Measurements from ENCODE around the gene STAG1.
"Not testable (repeated sequence)": the region's sequence is repeated elsewhere in the genome, so short reads cannot be mapped to it uniquely, and the experiment has no call there.

Gene STAG1

GRCh38 chr3:136733317-136733833, 18.8 kb downstream of the STAG1 start:
- peak; percentile 33 for DNase-seq (ENCODE audit: low read depth)
- H3K4me3 ChIP-seq (ENCODE audit: control insufficient read depth, low read depth, low read length) = no peak overlapping the region
- no peak for TF ChIP-seq CTCF (conservative IDR thresholded peaks at IDR 0.05; ENCODE audit: control insufficient read depth, insufficient read depth, low read depth, low read length)

DNA sequence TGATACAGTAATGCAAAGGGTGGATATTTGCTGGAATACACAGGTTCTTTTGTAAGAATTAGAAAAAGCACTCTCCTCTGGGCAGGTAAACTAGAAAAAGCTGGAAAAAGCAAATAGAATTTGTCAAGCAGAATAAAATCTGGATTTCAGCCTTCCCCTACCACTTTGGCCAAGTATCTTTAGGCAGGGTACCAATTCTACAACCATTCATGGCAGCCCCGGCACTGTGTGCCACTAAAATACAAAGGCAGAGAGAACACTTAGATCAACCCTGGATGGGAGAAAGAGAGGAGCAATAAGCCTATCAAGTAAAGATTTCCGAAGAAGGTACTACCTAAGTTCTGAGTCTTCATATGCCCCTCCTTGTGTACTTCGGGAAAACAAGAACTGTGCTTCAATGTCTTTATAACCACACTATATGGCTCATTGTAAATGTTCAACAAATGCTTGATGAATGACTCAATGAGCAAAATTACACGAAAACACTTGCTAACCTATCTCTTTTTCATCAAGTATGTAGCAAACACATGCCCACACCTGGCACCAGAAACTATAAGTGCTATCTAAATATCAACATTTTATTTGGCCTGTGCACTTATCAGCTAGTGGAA, 20.8 kb downstream of the STAG1 start:
- TF ChIP-seq CTCF (conservative IDR thresholded peaks at IDR 0.05; ENCODE audit: control insufficient read depth, insufficient read depth, low read depth, low read length) = no peak
- peak; percentile 14 for DNase-seq (ENCODE audit: low read depth)
- H3K4me3 ChIP-seq (ENCODE audit: control insufficient read depth, low read depth, low read length) = no peak overlapping the region

DNA sequence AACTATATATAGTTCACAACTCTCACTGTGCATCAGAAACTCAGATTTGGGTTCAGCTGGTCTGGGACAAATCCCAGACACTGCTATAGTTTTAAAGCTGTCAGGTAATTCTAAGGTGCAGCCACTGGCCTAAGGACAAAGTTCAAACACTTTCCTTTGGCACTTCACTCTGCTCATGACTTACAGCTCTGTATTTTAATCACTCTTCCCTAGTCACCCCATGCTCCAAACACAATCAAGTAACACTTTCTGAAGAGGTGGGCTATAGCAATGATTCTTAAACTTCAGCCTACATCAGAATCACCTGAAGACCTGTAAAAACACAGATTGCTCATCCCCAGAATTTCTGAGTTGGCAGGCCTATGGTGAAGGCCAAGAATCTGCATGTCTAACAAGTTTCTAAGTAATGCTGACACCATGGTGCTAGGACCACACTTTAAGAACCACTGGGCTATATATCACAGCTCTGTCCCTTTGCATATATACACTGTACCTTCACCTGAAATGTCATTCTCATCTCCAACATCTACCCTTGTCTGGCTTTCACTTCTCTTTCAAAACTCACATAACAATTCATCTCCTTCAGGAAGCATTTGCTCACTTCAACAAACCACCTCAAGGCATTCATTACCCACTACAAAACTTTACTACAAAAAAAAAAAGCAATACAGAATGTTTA, 21.4 kb downstream of the STAG1 start:
- no peak for TF ChIP-seq CTCF (conservative IDR thresholded peaks at IDR 0.05; ENCODE audit: control insufficient read depth, insufficient read depth, low read depth, low read length)
- no peak for DNase-seq (ENCODE audit: low read depth)
- no peak overlapping the region for H3K4me3 ChIP-seq (ENCODE audit: control insufficient read depth, low read depth, low read length)

DNA sequence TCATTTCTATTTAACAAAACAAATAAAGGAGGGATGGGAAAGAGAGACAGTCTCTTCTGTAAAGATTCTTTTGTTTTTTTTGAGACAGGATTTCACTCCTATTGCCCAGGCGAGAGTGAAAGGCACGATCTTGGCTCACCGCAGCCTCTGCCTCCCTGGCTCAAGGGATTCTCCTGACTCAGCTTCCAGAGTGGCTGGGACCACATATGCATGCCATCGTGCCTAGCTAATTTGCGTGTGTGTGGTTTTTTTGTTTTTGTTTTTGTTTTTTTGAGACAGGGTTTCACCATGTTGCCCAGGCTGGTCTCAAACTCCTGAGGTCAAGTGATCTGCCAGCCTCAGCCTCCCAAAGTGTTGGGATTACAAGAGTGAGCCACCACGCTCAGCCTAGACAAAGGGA, 23.3 kb downstream of the STAG1 start:
- no peak for TF ChIP-seq CTCF (conservative IDR thresholded peaks at IDR 0.05; ENCODE audit: control insufficient read depth, insufficient read depth, low read depth, low read length)
- peak; percentile 88 for DNase-seq (ENCODE audit: low read depth)
- no peak overlapping the region for H3K4me3 ChIP-seq (ENCODE audit: control insufficient read depth, low read depth, low read length)

DNA sequence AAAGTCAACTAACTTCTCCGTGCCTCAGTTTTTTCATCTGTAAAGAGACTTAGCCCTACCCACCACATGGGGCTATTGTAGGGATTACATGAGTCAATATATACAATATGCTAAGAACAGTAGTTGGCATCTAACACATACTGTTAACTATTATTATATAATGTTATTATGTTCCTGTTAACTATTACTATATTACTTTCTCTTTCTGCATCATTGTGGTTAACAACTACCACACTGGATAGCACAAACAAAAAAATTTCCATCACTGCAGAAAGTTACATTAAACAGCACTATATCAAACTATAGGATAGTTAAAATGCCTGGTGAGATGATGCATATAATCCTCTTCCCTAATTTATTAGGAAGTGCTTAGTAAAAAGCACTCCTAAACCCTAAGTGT, 23.7 kb downstream of the STAG1 start:
- no peak overlapping the region for H3K4me3 ChIP-seq (ENCODE audit: control insufficient read depth, low read depth, low read length)
- TF ChIP-seq CTCF (conservative IDR thresholded peaks at IDR 0.05; ENCODE audit: control insufficient read depth, insufficient read depth, low read depth, low read length) = no peak
- DNase-seq (ENCODE audit: low read depth) = peak; percentile 7

- TF ChIP-seq CTCF (conservative IDR thresholded peaks at IDR 0.05; ENCODE audit: control insufficient read depth, insufficient read depth, low read depth, low read length) = no peak
These were observed 26.7 kb downstream of the STAG1 start for GRCh38 chr3:136725468-136725867.

DNA sequence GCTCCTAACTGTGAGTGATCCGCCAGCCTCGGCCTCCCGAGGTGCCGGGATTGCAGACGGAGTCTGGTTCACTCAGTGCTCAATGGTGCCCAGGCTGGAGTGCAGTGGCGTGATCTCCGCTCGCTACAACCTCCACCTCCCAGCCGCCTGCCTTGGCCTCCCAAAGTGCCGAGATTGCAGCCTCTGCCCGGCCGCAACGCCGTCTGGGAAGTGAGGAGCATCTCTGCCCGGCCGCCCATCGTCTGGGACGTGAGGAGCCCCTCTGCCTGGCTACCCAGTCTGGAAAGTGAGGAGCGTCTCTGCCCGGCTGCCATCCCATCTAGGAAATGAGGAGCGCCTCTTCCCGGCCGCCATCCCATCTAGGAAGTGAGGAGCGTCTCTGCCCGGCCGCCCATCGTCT, 29.3 kb downstream of the STAG1 start:
- H3K4me3 ChIP-seq (ENCODE audit: control insufficient read depth, low read depth, low read length); DNase-seq (ENCODE audit: low read depth): not testable (repeated sequence)

More at GRCh38 chr3:136725468-136725867, 26.7 kb downstream of the STAG1 start:
- no peak overlapping the region for H3K4me3 ChIP-seq (ENCODE audit: control insufficient read depth, low read depth, low read length)
- DNase-seq (ENCODE audit: low read depth) = no peak

DNA sequence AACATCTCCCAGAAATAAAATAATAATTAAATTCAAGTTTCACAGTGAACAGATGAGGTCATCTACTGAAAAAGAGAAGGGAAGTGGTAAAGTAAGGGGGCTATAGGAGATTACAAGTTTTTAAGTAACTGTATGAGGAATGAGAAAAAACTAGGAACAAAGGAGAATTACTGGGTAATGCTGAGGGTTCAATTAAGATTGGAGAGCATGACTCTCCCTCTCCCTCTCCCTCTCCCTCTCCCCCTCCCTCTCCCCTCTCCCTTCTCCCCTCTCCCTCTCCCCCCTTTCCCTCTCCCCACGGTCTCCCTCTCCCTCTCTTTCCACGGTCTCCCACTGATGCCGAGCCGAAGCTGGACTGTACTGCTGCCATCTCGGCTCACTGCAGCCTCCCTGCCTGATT, 29.8 kb downstream of the STAG1 start:
- not testable (repeated sequence) for DNase-seq (ENCODE audit: low read depth); H3K4me3 ChIP-seq (ENCODE audit: control insufficient read depth, low read depth, low read length)

Measured in fibroblast of mammary gland (primary cell).